ENCODE results near the gene MTCH2.

DNA sequence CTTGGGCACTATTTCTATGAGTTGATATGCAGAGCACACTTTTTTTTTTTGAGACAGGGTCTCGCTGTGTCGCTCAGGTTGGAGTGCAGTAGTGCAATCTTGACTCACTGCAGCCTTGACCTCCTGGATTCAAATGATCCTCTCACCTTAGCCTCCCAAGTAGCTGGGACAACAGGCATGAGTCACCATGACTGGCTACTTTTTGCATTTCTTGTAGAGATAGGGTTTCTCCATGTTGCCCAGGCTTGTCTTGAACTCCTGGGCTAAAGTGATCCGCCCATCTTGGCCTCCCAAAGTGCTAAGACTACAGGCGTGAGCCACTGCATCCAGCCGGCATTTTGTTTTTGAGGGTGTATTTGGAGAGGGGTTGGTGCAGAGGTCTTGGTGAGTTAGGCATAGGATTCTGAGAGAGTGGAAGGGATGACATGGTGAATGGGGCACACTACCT, 29.9 kb upstream of the MTCH2 start:
- no peak for TF ChIP-seq CTCF (IDR thresholded peaks at IDR 0.05)
- no peak for TF ChIP-seq EP300 (IDR thresholded peaks at IDR 0.05)
- no peak for TF ChIP-seq POLR2AphosphoS5 (IDR thresholded peaks at IDR 0.05)
